ENCODE data around the gene CCDC187.

DNA sequence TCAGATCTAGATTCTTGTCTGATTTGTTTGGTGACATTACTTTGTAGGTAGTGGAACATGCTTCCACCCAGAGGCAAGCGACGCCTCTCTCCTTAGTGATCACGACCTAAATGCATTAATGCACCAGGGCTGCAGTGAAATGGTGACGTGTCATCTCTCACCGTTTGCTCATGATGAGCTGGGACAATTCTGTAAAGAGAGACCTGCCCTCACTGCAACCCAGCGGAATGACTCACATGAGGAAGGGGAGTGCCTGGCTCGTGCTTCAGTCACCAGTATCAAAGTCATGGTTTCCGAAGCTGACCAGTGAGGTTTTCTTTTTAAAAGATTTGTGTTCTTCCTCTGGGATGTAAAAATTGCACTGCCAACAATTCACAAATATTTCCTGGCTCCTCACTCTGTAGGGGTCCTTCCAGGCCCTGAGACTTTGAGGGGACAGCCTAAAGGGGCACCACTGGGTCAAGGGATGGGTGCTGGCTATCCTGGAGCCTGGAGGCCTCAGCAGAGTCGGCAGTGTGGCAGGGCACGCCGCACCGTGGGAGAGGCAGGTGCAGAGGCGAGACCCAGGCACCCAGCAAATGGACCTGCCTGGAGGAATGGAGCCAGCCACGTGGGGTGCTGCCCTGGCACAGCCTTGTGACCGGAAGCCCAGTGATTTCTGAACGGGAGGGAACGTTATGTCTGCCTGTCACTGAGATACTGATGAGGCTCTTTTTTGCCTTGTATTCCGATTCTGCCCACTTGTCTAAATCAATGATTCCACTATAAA is 75.6 kb downstream of the CCDC187 start:
- TF ChIP-seq CTCF (conservative IDR thresholded peaks at IDR 0.05) (no peak), EZH2 (IDR thresholded peaks at IDR 0.05; ENCODE audit: low read depth) (no peak)
